SU-DHL-6 (cell line): Measurements from ENCODE around the gene NRXN2.

ENCODE experiments used
- H2AFZ ChIP-seq: fragments of 200-600 bp; sonication (generic); 2 replicates; pipeline ENCODE4 v1.6.1; 2014; ENCODE audit warnings: low read depth, mild to moderate bottlenecking, moderate library complexity, mixed read lengths, antibody characterized with exemption, low read length; ENCODE audit not compliant: severe bottlenecking
- H3F3A ChIP-seq: fragments of 200-600 bp; shearing (Covaris generic); 2 replicates; pipeline ENCODE4 v1.6.0; 2016; ENCODE audit warnings: antibody characterized with exemption, mild to moderate bottlenecking; ENCODE audit not compliant: insufficient read depth
- H3K27ac ChIP-seq: fragments of 200-600 bp; sonication (generic); 2 replicates; pipeline ENCODE4 v1.5.1; 2016; ENCODE audit warnings: low read depth, mild to moderate bottlenecking, low read length, moderate library complexity, mixed read lengths
- H3K27me3 ChIP-seq: fragments of 200-600 bp; sonication (generic), shearing (Covaris generic); 2 replicates; pipeline ENCODE4 v1.6.0; 2014; ENCODE audit warnings: mild to moderate bottlenecking, low read length
- H3K36me3 ChIP-seq: fragments of 200-600 bp; sonication (generic); 2 replicates; pipeline ENCODE4 v1.6.1; 2014; ENCODE audit warnings: mild to moderate bottlenecking, low read length, mixed read lengths
- H3K4me2 ChIP-seq: fragments of 300-600, 200-600 bp; shearing (Covaris generic), sonication (generic); 2 replicates; pipeline ENCODE4 v1.6.0; 2014; ENCODE audit warnings: low read length, low read depth, mild to moderate bottlenecking; ENCODE audit not compliant: poor library complexity, severe bottlenecking
- H3K4me3 ChIP-seq: fragments of 200-600 bp; sonication (generic); 2 replicates; pipeline ENCODE4 v1.5.1; 2014; ENCODE audit warnings: antibody characterized with exemption, low read length, mild to moderate bottlenecking, mixed read lengths; ENCODE audit not compliant: insufficient read depth, poor library complexity, severe bottlenecking
- H3K79me2 ChIP-seq: fragments of 200-600 bp; sonication (generic); 2 replicates; pipeline ENCODE4 v1.6.1; 2014; ENCODE audit warnings: mild to moderate bottlenecking, low read length, moderate library complexity; ENCODE audit not compliant: insufficient read depth
- H3K9ac ChIP-seq: fragments of 200-600 bp; sonication (generic); 2 replicates; pipeline ENCODE4 v1.7.0; 2014; ENCODE audit warnings: mild to moderate bottlenecking, low read length
- H3K9me2 ChIP-seq: fragments of 200-600 bp; sonication (generic); replicated peaks from 2 replicates; pipeline ENCODE4 v1.6.1; 2014; ENCODE audit warnings: low read length; ENCODE audit not compliant: insufficient read depth
- H3K9me3 ChIP-seq: fragments of 200-600 bp; sonication (generic); 2 replicates; pipeline ENCODE4 v1.6.1; 2014; ENCODE audit warnings: low read length, mixed read lengths; ENCODE audit not compliant: insufficient read depth
- H4K20me1 ChIP-seq: fragments of 200-600 bp; sonication (generic); 2 replicates; pipeline ENCODE4 v1.6.1; 2014; ENCODE audit warnings: low read depth, mild to moderate bottlenecking, antibody characterized with exemption, low read length, moderate library complexity, mixed read lengths
- EZH2phosphoT487 ChIP-seq: fragments of 200-600 bp; sonication (generic), shearing (Covaris generic); conservative IDR thresholded peaks from 2 replicates; pipeline ENCODE4 v1.6.1; 2018; ENCODE audit warnings: mild to moderate bottlenecking, antibody characterized with exemption, low read length, moderate library complexity, mixed read lengths
- TF ChIP-seq, protein P1 (sequence below): fragments of 200-600 bp; sonication (generic); IDR thresholded peaks from one replicate; pipeline ENCODE4 v1.5.1; 2017; ENCODE audit warnings: antibody characterized with exemption, mild to moderate bottlenecking, low read length, moderate library complexity; ENCODE audit not compliant: insufficient read depth, poor library complexity, severe bottlenecking

NRXN2 gene

DNA sequence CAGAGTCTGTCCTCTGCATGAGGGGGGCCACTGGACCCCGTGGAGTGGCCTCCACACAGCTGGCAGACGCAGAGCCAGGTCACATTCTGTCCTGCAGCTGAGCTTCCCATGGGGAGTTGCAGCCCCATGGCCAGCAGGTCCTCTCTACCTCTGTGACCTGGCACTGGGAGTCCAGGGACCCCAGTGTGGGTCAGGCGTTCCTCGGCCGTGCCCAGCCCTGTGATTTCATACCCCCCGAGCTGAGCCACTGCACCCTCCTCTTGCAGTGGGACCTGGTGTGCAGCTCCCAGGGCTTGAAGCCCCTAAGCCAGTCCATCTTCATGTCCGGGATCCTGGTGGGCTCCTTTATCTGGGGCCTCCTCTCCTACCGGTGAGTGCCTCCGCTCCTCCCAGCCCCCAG is 164.1 kb downstream of the NRXN2 start:
- TF ChIP-seq, protein P1, sequence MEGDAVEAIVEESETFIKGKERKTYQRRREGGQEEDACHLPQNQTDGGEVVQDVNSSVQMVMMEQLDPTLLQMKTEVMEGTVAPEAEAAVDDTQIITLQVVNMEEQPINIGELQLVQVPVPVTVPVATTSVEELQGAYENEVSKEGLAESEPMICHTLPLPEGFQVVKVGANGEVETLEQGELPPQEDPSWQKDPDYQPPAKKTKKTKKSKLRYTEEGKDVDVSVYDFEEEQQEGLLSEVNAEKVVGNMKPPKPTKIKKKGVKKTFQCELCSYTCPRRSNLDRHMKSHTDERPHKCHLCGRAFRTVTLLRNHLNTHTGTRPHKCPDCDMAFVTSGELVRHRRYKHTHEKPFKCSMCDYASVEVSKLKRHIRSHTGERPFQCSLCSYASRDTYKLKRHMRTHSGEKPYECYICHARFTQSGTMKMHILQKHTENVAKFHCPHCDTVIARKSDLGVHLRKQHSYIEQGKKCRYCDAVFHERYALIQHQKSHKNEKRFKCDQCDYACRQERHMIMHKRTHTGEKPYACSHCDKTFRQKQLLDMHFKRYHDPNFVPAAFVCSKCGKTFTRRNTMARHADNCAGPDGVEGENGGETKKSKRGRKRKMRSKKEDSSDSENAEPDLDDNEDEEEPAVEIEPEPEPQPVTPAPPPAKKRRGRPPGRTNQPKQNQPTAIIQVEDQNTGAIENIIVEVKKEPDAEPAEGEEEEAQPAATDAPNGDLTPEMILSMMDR, result no peak
- H3K4me2 ChIP-seq, result no peak overlapping the region
- H3K27ac ChIP-seq, result no peak overlapping the region
- H3K4me3 ChIP-seq, result no peak overlapping the region
- H3K36me3 ChIP-seq, result no peaks in the 10 kb centered on the region
- no peaks in the 10 kb centered on the region for H3K9me3 ChIP-seq
- H4K20me1 ChIP-seq, result no peaks in the 10 kb centered on the region
- no peak overlapping the region for H2AFZ ChIP-seq
- no peaks in the 10 kb centered on the region for H3F3A ChIP-seq
- no peaks in the 10 kb centered on the region for H3K27me3 ChIP-seq
- no peak overlapping the region for H3K9ac ChIP-seq
- no peaks in the 10 kb centered on the region for H3K9me2 ChIP-seq
- no peaks in the 10 kb centered on the region for H3K79me2 ChIP-seq

DNA sequence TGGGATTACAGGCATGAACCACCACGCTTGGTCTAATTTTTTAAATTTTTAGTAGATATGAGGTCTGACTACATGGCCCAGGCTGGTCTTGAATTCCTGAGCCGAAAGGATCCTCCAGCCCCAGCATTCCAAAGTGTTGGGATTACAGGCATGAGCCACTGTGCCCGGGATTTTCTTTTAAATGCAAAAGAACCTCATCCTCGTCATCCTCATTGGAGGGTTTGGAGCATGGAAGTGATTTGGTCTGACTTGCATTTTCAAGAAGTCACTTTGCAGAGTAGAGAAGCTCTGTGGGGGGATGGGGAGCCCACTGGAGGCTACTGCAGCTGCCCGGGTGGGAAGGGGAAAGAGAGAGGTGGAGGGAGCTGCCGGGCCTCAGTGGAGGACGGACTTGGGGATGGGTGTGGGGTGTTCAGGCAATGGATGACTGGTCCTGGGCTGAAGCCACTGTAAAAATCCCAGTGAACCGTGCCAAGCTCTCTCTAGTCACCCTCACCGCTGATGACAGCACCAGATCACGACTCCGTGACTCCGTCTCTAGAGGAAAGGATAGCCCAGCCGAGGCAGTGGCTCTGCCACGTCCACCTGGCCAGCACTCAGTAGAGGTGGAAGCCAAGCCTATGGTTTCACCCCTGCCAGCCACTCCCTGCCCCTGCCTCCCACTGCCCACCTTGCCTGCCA is 164.8 kb downstream of the NRXN2 start:
- Histone ChIP-seq H4K20me1 (no peaks in the 10 kb centered on the region), H3K9ac (no peak overlapping the region), H3K9me2 (no peaks in the 10 kb centered on the region), H3K9me3 (peaks cover 1% of the 10 kb centered on the region; the same call in 1 of the 2 replicates), H3K36me3 (no peaks in the 10 kb centered on the region), H3K27me3 (no peaks in the 10 kb centered on the region), H2AFZ (no peak overlapping the region), H3K4me3 (no peak overlapping the region), H3F3A (no peaks in the 10 kb centered on the region), H3K79me2 (no peaks in the 10 kb centered on the region), H3K27ac (no peak overlapping the region), H3K4me2 (no peak overlapping the region)
- no peak for TF ChIP-seq EZH2phosphoT487
- TF ChIP-seq, protein P1, result no peak

DNA sequence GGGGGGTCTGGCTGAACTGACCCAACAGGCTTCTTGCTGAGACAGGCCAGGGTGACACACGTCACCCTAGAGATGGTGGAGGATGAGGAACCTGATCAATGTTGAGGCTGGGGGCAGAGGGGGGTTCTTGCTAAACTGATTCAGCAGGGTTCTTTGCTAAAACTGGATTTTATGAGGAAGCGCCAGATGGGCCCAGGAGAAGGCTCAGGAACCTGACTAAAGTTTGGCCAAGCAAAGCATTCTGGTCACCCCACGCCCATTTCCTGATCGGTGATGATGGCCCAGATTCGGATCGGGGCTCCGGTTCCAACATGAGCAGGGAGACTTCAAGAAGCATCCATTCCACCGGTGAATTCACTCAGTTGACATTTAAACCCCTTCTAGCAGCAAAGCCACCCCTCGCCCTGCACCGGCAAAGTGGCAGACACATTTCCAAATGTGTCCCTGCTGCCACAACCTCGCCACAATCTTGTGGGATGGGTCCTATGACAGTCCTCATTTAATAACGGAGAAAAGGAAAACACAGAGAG is 166.2 kb downstream of the NRXN2 start:
- no peaks in the 10 kb centered on the region for H3K79me2 ChIP-seq
- no peaks in the 10 kb centered on the region for H3K36me3 ChIP-seq
- TF ChIP-seq, protein P1, result no peak
- no peak for TF ChIP-seq EZH2phosphoT487
- no peaks in the 10 kb centered on the region for H4K20me1 ChIP-seq
- H3K9ac ChIP-seq, result no peak overlapping the region
- H3K4me2 ChIP-seq, result no peak overlapping the region
- H3K27me3 ChIP-seq, result no peaks in the 10 kb centered on the region
- no peak overlapping the region for H2AFZ ChIP-seq
- H3K4me3 ChIP-seq, result no peak overlapping the region
- peaks cover 5% of the 10 kb centered on the region; the same call in 1 of the 2 replicates for H3K9me3 ChIP-seq
- no peaks in the 10 kb centered on the region for H3K9me2 ChIP-seq
- no peaks in the 10 kb centered on the region for H3F3A ChIP-seq
- H3K27ac ChIP-seq, result no peak overlapping the region
